ENCODE measurements around the gene CDC14A.
"Not testable (repeated sequence)": the region's sequence is repeated elsewhere in the genome, so short reads cannot be mapped to it uniquely, and the experiment has no call there.

Gene CDC14A

DNA sequence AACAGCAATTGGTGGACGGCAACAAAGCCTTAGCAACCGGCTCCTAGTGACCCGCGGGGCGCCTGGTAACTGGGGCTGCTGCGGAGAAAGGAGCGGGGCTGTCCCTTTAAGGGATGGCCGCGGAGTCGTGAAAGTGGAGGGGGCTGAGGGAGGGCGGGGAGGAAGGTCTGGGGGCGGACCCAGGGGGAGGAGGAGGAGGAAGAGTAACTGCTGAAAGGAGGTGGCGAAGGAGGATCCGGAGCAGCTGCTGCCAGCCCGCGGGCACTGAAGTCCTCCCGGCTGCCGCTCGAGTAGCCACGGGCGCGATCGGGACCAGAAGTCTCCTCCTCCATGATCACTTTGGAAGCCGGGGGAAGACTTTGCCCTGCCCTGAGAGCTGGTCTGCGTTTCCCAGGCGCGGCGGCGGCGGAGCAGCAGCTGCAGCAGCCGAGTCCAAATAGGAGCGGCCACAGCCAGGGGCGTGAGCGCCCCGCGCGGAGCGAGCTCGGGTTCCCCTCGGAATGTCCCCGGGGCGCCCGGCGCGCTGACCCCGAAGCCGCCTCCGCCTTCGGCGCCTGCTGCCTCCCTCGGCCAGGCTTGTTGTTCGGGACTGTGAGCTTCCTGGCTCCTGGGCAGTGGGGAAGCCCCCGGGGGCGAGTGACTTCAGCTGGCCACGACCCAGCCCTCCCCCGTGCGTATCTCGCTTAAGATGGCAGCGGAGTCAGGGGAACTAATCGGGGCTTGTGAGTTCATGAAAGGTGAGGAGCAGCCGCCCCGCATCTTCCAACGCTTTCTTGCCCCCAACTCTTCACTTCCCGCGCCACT, at the start of gene CDC14A:
CDC14A (plus strand) TSS at position 240 of the 804 bp plus-strand sequence; CDS start at position 689, 449 bp downstream.
- DNase-seq, result peak; percentile 87 to 90

DNA sequence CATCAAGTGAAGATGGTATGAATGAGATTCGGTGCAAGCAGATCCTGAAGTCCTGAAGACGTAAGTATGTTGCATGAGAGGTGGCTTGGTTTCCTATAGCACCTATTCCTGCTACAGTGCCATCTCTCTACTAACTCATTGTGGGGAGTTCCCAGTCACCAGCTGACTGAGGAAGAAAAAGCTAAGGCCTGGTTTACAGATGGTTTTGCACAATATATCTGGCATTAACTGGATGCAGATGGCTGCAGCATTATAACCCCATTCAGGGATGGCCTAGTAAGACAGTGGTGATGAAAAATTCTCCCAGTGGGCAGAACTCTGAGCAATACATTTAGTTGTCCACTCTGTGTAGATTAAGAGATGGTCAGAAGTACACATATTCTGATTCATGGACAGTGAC, 49.6 kb upstream of the CDC14A start:
- no peak for DNase-seq

- no peak for DNase-seq
These were observed 48.1 kb upstream of the CDC14A start for GRCh38 chr1:100304227-100304626.

DNA sequence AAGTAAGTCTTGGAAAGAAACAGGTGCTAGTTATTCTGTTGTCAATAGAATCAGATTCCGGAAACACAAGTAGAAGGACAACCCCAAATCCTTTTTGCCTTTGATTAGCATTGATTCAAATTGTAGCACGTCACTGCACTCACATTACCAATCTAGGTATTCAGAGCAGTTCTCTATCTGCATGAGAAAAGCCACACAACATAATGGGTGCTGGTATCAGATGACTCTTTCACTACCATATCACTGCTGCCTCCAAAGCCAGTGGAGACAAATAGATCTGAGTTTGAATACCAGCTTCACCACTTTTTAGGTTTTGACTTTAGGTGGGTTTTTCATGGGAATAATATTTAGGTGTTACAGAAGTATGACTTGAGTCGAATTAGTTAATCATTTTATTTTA, 47.4 kb upstream of the CDC14A start:
- no peak for DNase-seq

GRCh38 chr1:100305954-100306353, 46.4 kb upstream of the CDC14A start:
- DNase-seq, result no peak

DNA sequence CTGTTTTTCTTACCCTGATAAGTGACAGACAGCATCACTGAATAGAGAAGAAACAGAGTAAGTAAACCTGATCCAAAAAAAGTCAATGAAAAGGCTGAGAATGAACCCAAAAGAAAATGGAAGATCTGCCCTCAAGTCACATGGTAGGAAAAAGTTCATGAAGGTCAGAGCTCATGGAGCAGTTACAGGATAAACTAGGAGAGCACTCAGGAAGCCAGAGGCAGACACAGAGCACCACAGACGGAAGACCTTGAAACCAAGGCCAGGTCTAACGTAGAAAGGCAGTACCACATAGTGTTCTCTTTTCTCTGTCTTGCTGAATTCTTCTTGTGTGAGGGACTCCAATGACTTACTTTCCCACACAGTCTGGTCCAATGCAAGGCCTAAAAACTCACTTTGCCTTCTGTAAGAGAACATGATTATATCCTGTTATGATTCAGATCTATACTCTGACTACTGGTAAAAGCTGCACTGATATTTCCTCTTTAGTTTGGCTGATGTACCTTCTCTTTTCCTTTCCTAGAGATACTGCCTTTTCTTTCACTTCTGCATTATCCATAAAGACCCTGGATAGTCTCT, 45.5 kb upstream of the CDC14A start:
- DNase-seq, result no peak

DNA sequence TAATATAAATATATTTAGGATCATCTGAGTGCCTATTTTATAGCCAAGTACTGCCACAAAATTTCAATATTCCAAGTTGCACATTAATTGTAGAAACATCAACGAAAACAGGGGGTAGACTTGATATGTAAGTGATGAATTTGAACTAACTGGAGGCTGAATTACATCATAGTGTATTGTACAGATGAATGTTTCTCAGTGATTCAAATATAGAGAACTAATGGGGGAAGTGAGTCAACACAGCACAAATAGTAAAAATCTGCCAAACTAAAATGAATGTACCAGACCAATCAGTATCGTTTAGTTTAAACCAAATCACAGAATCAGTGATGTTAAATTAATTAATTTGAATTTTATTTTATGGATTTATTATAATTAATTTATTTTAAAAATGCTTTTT, 43.5 kb upstream of the CDC14A start:
- no peak for DNase-seq

DNA sequence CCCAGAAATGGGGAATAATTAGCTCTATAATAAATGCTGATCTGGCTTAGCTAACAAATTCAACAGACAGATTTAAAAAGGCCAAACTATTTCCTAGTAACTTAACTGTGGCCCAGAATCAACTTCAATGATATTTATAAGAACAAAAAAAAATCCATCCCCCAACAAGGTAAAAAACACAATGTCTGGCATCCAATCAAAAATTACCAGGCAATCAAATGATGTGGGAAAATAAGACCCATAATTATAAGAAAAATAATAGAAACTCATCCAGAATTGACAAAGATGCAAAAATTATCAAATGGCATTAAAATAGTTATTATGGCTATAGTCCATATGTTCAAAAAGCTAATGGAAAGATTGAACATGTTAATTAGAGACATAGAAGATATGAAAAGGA, 42.4 kb upstream of the CDC14A start:
- no peak for DNase-seq

- DNase-seq, result no peak
These were observed 38.9 kb upstream of the CDC14A start for GRCh38 chr1:100313382-100313781.

DNA sequence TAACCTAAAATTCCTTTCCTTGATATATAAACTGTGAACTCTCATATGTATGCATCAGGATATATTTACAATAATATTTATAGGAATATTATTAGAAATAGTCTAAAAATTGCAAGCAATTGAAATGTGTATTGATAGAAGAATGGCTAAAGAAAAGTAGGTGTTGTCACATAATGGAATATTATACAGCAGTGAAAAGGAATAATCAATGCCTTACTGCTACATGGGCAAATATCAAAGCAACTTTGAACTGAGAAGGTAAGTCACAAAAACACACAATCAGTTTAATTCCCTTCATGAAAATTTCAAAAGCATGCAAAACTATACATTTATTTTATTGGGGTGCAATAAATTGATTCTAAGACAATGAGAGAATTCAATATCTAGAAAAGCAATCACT, 35.7 kb upstream of the CDC14A start:
- DNase-seq, result no peak

- DNase-seq, result no peak
These were observed 31.8 kb upstream of the CDC14A start for GRCh38 chr1:100320311-100321099.

DNA sequence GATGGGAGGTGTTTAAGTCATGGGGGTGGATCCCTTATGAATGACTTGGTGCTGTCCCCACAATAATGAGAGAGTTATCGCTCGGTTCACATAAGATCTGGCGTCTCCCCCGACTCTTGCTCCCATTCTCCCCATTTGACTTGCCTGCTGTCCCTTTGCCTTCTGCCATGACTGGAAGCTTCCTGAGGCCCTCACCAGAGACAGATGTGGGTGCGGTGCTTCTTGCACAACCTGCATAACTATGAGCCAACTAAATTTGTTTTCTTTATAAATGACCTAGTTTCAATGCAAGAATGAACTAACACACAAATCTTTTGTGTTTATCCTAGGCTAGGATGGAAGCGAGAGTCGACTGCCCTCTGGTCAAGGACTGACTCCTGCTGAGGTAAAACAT, 31.2 kb upstream of the CDC14A start:
- no peak for DNase-seq

DNA sequence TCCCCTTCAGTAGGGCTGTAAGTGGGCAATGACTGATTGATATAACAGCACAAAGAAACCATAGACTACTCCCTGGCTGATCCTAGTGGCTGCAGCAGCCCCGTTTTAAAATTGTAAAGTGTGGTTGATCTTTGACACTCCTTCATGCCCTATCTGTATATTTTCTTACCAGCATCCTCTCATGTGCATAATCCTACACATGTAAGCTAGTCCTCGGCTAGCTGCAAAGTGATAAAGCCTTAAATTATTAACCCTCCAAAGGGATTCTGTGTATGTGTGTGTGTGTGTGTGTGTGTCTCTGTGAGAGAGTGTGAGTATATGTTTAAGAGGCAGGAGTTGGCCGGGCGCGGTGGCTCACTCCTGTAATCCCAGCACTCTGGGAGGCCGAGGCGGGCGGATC, 30.8 kb upstream of the CDC14A start:
- no peak for DNase-seq

DNA sequence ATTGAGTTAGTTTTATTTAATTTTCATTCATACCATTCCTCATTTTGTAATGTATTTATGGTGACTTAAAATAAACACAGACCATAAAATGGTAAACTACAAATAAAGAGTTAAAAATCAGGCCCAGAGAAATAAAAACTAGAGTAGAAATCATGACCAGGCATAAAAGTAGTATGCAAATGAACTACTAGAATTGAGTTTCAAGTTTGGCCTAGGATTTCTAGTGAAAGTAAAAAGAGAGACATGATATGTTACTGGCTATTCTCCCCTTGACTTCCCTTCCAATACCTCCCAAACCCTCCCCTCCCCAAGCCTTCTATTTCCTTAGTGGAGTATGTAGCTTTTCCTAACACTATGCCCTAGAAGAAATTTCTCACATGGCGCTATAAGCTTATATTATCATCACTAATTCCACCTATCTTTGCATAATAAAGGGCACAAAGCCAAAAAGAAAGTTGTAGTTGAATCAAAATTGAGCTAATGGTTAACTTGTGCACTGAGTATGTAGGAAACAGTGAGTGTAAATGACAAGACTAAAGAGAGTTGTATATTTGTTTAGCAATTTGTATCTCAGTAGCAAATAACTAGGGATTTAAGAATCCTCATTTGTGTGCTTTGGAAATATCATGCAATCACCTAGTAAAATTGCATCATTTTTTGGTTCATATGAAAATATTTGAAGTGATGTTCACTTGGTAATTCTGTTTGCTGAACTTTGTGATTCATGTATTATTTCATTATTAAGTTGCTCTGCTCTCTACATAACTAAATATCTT, 29.7 kb upstream of the CDC14A start:
- no peak for DNase-seq

- DNase-seq, result no peak
These were observed 28.7 kb upstream of the CDC14A start for GRCh38 chr1:100323419-100324106.

DNA sequence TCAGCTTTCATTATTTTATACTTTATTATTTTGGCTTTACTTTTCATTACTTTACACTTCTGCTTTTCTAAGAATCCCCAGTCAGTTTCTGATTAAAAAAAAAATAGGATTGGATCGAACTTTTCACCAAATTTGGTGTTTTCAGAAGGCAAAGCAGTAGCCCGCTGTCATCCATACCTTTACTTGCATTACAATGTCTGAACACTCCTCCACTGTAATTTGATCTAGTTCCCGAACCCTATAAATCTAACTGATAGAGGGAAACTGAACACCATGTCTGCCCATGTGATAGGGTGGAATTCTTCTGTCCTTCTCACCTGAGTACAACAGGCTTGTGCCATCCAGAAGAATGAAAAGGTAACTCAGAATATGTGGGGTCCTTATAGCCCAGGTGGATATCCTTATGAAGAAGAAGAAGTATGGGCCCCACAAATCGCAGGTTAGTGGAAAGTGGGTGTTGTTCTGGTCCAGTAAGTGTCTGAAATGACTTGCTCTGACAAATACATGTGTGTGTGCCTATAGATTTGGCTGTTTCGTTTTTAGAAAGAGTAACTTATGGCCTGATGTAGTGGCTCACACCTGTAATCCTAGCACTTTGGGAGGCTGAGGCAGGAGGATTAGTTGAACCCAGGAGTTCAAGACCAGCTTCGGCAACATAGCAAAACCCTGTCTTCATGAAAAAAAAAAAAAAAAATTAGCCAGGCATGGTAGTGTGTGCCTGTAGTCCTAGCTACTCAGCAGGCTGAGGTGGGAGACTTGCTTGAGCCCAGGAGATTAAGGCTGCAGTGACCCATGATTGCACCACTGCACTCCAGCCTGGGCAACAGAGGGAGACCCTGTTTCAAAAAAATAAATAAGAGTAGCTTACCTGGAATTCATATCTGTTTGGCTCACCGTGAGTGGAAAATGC, 26.6 kb upstream of the CDC14A start:
- no peak for DNase-seq

DNA sequence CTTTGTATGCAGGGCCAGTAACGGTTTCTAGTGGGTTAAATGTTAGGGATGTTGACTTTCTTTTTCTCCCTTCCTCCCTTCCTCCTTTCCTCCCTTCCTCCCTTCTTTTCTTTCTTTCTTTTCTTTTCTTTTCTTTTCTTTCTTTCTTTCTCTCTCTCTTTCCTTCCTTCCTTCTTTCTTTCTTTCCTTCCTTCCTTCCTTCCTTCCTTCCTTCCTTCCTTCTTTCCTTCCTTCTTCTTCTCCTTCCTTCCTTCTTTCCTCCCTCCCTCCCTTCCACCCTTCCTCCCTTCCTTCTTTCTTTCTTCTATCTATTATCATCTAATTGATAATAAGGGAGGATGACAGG, 26.0 kb upstream of the CDC14A start:
- DNase-seq, result not testable (repeated sequence)

DNA sequence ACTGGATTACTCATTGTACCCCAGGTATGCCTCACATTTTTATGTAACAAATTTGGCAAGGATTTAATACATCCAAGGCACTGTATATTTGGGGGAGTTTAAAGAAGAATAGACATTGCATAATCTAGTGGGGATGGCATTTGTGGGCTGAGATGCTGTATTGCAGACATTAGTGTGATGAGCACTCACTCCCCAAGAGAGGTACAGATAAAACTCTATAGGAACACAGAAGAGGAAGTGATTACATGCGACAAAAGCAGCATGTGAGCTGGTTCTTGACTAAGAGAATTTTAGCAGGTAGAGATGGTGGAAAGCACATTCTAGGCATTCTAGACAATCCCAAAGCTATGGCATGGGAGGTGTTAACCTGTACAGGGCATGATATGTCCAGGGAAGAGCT, 24.2 kb upstream of the CDC14A start:
- no peak for DNase-seq

- DNase-seq, result not testable (repeated sequence)
These were observed 21.2 kb upstream of the CDC14A start for GRCh38 chr1:100331146-100331545.

GRCh38 chr1:100332331-100332730, 20.0 kb upstream of the CDC14A start:
- no peak for DNase-seq

DNA sequence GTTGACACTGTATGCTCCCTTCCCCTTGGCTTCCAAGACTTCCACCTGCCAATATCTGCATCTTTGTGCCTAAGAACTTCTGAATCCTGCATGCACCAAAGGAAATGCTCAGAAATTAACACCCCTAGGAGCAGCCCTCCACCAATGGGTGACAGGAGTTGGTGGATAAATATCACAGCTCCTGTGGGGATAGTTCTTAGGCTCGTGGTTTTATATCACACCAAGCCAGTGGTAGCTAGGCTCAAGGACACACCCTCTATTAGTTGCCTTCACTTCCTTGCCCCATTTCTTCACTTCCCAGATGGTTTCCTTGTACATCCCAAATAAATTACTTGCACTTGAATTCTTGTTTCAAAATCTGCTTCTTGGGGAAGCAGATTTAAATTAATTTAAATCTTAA, 16.9 kb upstream of the CDC14A start:
- no peak for DNase-seq
